Activated naive CD8-positive, alpha-beta T cell treated with anti-CD3 and anti-CD28 coated beads, Interleukin-2, amount 50 U/mL, for 16 hours (primary cell): ENCODE results near the gene SLC45A3.

Experiments used
- DNase-seq: peaks from one replicate; pipeline ENCODE4 v3.0.0-alpha.2; 2020; ENCODE audit warnings: low read depth, low spot score

The SLC45A3 gene

DNA sequence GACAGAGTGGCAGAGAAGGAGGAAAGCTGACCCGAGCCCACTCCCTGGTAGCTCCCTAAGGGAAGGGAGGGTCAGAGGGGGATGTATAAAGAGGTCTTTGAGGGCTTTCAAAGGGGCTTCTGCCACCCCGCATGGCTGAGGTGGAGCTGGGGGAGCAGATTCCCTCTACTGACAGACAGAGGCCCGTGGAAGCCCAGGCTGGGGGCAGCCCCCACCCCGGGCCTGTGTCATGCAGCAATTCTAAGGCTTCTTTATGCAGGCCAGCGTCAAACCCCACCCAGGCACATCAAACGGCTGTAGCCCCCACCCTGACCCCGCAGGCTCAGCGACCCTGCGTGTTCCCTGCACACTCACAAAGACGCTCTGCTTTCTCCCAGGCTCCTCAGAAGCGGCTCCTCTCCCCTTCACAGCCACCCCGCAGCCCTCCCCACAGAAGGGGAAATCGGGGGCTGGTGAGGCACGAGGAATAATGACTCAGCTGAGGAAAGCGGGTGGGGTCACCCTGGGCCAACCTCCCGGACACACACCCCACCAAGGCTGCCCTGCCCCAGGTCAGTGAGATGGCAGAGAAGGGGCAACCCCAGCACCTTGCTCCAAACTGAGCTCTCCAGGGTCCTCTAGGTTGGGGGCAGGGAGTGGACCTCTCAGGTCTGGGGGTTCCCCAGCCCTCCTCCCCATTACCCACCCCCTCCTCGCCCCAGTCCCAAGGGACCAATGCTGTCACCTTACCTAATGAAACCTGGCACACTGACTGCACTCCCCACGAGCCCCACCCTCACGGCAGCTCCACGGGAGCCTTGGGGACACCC is 10.8 kb downstream of the SLC45A3 start:
- no peak for DNase-seq

- no peak for DNase-seq
Observed at GRCh38 chr1:205668951-205669340, 11.4 kb downstream of the SLC45A3 start.

DNA sequence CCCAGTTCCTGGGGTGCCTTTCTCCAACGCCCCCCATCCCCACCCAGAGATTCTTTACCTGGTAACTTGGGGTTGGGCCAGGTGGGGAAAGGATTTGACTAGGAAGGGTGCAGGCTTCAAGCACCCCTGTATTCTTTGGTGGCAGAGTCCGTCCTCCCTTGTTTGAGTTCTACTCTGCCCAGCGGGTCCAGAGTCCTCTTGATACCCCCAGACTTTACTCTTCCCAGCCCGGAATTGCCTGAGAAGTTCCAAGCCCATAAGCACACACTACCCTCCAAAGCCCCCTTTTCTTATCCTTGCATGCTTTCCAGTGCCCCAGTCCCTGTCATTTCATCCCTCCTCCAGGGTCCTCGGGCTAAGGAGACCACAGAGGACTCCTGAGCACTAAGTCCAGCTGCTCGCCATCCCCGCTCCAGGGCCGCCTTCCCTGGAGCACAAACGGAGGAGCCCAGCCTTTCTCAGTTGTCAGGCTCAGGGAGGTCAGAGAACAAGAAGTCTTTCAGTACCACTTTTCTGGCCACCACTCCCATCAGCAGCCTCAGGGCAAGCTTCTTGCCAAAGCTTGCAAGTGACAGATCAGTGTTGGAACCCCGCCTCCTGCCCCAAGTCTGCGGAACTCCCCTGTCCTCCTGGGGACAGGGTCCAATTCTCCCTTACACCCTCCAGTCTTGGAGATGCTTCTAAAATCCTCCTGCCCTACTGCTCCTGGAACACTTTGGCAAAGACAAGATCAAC is 12.2 kb downstream of the SLC45A3 start:
- no peak for DNase-seq

DNA sequence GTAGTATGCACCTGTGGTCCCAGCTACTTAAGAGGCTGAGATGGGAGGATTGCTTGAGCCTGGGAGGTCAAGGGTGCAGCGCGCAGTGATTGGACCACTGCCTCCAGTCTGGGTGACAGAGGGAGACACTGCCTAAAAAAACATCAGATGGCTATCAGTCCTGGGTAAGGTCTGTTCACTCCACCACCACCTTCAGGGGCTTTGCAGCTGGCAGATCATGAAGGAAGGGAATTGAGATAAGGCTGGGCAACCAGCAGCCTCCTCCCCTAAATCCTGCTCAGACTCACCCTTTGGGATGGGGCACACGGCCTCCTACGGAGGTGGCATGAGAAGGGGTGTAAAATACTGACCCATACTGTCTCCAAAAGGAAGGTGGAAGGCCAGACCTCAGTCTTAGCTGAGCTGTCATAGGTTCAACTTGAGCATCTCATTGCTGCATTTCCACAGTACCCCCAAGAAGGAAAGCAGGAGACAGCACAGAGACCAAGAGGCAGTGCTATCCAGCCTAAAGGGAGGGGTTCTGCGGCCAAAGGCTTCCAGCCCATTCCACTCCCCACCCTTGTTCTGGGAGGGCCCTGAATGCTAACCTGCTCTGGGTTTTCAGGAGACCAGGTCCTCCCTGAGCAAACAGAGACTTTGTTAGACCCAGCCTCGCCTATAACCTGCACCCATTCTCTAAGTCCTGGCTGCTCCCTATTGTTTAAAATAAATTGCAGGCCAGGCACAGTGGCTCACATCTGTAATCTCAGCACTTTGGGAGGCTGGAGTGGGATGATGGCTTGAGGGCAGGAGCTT is 13.7 kb downstream of the SLC45A3 start:
- DNase-seq = no peak

GRCh38 chr1:205665201-205666045 is 14.9 kb downstream of the SLC45A3 start:
- DNase-seq = no peak

DNA sequence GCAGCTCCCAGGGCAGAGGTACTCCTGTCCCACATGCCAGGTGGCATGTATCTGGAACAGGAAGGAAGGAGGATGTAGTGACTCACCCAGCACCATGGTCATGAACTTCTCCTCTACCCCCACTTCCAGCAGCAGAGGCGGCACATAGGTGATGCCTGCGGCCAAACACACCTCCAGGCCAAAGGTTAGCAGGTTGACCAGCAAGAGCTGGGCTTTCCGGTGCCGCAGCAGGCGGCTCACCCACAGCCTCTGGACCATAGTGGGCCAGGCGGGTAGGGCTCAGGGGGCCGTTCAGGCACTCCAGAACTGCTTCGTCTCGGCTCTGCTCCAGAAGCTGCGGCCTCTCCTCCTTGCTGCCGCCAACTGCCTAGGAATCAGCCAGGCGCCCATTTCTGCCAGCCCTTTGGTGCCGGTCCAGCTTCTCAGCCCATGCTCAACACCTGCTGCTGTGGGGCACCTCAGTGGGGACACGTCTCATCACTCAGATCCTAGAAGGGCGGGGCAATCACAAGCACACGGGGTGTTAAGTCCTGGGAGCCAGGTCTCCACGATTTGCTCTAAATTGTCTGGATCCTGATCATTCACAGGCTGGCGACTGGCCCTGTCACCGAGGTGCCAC is 15.8 kb downstream of the SLC45A3 start:
- no peak for DNase-seq

DNA sequence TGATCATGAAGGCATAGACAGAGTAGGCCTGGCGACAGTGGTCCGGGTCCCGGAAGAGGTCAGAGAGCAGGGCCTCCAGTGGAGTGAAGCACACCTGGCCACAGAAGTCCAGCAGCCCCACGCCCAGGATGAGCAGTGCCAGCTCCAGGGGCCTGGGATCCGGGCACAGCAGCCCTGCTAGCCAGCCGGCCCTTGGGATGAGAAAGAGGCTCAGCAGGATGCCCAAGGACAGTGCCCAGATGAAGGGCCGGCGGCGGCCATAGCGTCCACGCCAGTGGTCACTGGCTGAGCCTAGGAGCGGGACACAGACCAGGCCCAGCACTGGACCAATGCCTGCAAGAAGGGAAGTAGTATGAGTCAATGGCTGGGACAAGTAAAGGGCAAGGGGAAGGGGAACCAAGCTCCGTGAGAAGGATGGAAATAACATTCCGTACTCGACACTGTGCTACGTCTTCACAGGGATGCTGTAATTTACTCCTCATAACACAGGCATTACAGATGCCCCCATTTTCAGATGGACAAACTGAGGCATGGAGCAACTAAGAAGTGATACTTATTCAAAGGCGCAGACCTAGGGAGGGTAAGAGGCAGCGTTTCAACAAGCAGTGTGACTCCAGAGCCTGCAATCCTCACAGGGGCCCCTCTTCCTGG is 16.9 kb downstream of the SLC45A3 start:
- DNase-seq = no peak

DNA sequence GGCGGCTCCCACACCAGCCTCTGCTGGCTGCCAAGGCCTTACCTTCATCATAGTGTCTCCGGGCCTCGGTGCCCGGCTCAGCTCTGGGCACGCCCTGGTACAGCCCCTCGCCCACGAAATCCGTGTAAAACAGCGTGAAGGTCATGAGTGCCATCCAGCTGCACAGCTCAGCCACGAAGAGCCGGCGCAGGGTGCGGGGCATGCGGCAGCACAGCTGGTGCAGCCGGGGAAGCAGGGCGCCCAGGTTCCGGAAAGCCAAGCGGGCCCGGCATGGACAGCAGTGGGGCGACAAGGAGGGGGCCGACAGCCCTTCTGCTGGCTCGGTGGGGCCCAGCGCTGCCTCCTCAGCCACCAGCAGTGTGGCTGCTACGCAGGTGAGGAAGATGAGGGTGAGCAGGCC is 17.5 kb downstream of the SLC45A3 start:
- no peak for DNase-seq

GRCh38 chr1:205662135-205662738 is 18.1 kb downstream of the SLC45A3 start:
- DNase-seq = no peak

DNA sequence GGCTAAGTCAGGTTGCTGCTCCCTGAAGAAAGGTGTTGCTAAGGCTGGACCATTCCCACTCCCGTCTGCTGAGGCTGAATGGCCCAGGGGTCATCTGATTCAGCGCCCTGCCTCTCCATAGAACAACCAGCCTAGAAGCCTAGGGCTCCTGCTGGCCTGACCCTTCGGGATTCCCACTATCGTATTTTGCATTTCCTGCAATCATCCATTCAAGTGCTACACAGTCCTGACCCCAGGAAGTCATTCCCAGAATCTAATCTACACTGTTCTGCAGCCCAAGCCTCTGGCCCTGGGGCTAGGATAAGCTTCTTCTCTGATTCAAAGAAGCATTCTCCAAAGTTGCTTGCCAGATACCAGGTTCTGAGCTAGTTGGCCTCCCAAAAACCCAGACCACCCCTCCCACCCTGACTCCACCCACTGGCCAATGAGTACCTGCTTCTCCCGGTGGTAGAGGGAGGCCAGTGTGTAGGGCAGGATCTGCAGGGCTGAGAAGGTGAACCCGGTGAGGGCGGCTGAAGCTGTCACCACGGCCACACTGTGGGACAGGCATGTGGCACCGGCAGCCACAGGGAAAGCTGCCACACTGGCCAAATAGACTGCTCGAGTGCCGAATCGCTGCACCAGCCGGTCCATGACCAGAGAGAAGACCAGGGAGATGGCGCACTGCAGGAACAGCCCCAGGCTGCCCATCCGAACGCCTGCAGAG is 18.7 kb downstream of the SLC45A3 start:
- no peak for DNase-seq

DNA sequence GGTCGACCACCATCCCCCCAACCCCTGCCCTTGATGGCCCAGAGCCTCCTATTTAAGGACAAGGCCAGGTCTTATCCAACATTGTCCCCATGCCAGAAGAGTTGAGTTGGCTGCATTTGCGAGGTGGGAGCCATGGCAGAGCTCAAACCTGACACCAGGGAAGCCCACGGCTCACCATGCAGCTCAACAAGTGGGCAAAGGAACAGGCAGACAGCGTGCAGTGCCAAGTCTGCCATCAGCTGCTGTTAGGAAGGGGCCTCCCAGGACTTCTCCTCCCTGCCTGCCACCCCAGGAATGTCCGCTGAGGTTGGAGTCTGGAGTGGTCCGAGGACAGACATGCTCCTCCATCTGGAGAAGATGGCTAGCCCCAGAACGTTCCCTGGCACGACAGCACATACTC is 19.9 kb downstream of the SLC45A3 start:
- DNase-seq = no peak

DNA sequence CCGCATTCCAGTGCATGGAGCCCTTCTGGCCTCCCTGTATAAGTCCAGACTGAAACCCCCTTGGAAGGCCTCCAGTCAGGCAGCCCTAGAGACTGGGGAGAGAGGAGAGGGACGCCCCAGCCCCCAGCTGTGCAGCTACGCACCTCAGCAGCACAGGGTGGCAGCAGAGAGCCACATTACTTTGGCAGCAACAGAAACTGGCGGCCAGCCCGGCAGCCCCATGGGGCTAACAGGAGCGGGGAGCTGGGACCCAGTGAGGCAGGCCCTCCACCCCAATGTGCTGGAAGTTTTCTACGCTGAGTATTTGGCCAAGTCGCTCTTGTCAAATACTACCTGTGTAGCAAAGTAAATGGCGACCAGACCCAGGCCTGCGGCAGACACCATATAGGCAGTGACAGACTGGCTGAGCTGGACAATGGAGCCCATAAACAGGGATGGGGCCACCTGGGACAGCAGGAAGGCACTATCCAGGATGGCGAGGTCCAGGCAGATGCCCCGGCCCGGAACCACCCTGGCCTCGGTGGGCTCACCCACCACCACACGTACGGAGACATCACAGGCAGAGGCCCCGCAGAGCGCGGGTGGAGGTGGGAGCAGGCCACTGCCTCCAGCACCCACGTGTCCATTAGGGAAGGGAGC is 21.2 kb downstream of the SLC45A3 start:
- peak; percentile 50 for DNase-seq

- DNase-seq = no peak
Observed at GRCh38 chr1:205656236-205656635, 24.1 kb downstream of the SLC45A3 start.

GRCh38 chr1:205652984-205653383 is 27.3 kb downstream of the SLC45A3 start:
- no peak for DNase-seq

DNA sequence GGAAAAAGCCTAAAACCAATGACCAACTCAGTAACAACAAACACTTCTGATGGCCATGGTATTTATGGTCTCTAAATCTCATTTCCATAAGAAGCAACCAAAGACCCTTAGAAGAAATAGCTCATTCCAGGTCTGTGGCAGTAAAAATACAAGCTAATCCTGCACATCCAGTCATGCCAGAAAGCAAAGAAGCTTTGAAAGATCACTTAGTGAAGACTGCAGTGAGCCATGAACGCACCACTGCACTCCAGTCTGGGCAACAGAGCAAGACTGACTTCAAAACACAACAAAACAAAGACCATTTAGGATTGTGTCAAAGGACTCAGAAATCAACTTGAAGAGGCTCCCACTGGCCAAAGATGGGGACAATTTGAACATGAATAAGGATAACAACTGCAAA is 30.1 kb downstream of the SLC45A3 start:
- no peak for DNase-seq

DNA sequence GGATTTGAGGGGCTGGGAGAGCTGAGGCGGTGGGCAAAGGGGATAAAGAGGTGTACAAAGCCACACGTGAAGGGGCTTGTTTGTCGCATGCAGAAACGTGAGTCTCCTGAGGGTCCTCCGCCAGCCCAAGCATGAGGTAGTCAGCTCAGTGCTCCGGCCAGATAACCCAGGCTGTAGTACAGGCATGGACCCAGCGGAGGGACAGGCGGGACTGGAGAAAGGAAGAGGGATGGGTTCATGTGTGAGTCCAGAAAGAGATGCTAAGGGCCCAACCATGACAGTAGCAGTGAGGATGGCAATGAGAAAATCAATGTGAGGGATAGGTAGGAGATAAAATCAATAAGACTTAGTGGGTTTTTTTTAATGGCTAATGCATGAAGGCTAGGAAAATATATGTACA is 34.8 kb downstream of the SLC45A3 start:
- no peak for DNase-seq

DNA sequence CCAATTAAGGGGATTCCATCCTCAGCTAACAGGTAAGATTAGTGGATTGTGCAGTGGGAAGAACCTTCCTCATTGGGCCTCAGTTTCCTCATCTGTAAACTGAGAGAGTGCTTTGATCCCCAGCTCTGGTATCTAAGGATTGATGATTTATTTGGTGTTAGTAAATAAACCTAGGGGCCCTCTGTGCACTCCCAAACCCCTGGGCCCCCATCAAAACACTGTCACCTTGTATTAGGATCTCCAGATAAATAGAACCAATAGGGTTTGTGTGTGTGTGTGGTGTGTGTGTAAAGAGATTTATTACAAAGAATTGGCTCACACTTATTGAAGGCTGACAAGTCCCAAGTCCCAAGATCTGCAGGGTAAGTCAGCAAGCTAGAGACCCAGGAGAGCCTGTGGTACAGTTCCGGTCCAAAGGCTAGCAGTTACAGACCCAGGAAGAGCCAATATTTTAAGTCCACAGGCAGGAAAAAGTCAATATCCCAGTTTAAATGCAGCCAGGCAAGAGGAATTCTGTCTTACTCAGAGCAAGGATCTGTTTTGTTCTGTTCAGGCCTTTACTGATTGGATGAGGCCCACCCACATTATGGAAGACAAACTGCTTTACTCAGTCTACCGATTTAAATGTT is 37.5 kb downstream of the SLC45A3 start:
- no peak for DNase-seq

DNA sequence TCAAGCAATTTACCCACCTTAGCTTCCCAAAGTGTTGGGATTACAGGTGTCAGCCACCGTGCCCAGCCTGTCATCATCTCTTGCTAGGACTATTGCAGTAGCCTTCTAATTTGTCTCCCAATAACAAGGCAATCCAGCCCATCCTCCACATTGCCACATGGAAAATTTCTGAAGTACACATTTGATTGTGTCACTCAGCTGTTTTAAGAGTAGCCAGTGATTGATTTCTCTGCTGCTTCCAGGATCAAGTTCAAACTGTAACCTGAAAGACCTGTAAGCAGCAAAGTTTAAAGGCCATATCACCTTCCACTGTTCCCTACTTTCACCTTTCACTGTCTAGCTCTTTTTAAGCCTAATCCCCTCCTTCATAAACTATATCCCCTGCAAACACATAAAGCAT is 40.7 kb downstream of the SLC45A3 start:
- DNase-seq = no peak
